Gastrocnemius medialis (tissue), 4 donors: ENCODE measurements around the gene ZNF280D. TPM values are rescaled to one million over a fixed set of nuclear protein-coding genes. Genes with fewer than 3 reads are reported as not detected.

Experiments used
- ATAC-seq, 2 donors: fragments of 150-250 bp; one replicate each; pipeline ENCODE4 v1.9.1; 2016
- DNase-seq, 2 donors: peaks; one replicate each; pipeline ENCODE4 v3.0.0-alpha.2; 2019
- H3K27ac ChIP-seq, 4 donors: fragments of 200-600 bp; sonication (generic); 1 replicate in 1 of 4; 2 replicates in 3 of 4; pipeline ENCODE4 v1.5.1; 2016 to 2018; ENCODE audit warnings: mild to moderate bottlenecking in 2 of 4, moderate library complexity in 1 of 4
- H3K27me3 ChIP-seq, 3 donors: fragments of 200-600 bp; sonication (generic) in 2 of 3; 1 replicate in 1 of 3; 2 replicates in 2 of 3; pipeline versions ENCODE4 v1.5.1 to v1.6.0; 2016 to 2019; ENCODE audit warnings: mild to moderate bottlenecking in 1 of 3, moderate library complexity in 1 of 3
- H3K36me3 ChIP-seq, 2 donors: fragments of 200-600 bp; sonication (generic) in 1 of 2; one replicate each; pipeline ENCODE4 v1.5.1; 2017 to 2018
- H3K4me1 ChIP-seq, 2 donors: fragments of 200-600 bp; sonication (generic) in 1 of 2; one replicate each; pipeline ENCODE4 v1.5.1; 2016 to 2017; ENCODE audit warnings: mild to moderate bottlenecking in 2 of 2
- H3K4me3 ChIP-seq, 4 donors: fragments of 200-600 bp; sonication (generic) in 3 of 4; 1 replicate in 1 of 4; 2 replicates in 3 of 4; pipeline ENCODE4 v1.5.1; 2016 to 2019; ENCODE audit warnings: mild to moderate bottlenecking in 2 of 4
- H3K9me3 ChIP-seq, 3 donors: fragments of 200-600 bp; sonication (generic) in 2 of 3; 1 replicate in 1 of 3; 2 replicates in 2 of 3; pipeline ENCODE4 v1.5.1; 2016 to 2019
- POLR2A ChIP-seq, 2 donors: fragments of 450-650 bp; IDR thresholded peaks; one replicate each; pipeline ENCODE4 v1.6.1; 2017; ENCODE audit warnings: antibody characterized with exemption in 2 of 2, mild to moderate bottlenecking in 2 of 2, moderate library complexity in 2 of 2
- in situ Hi-C, 4 donors: fragments of 200-750 bp; cut with MboI; loops; one replicate each; pipeline versions ENCODE4 v1.15.0 to v1.8.0; 2017; ENCODE audit warnings: low sequenced_read_pairs in 4 of 4
- intact Hi-C: fragments of 100-400 bp; cut with DNase I; formaldehyde crosslinking; loops from one replicate; pipeline ENCODE4 v1.15.1; 2023; ENCODE audit warnings: low total_unique reads
- total RNA-seq, 4 donors: library from RNA; depleted of rRNA; stranded (reverse); fragments of >200 nt; gene quantifications; one replicate each; pipeline versions ENCODE4 v1.1.0 to v1.2.3, GENCODE V29; 2016
- TF ChIP-seq, protein P1 (sequence below), 5 experiments: fragments of 450-650 bp in 3 of 5; fragments of 200-600 bp in 2 of 5; sonication (generic) in 2 of 5; IDR thresholded peaks in 4 of 5; conservative IDR thresholded peaks in 1 of 5; 1 replicate in 4 of 5; 2 replicates in 1 of 5; pipeline ENCODE4 v1.5.1; 2016 to 2019; ENCODE audit warnings: antibody characterized with exemption in 5 of 5, mild to moderate bottlenecking in 3 of 5, moderate library complexity in 3 of 5

The ZNF280D gene
- total RNA-seq, 4 donors from 2014 or later, result 19.9 to 45.5 (median 23.4) TPM

DNA sequence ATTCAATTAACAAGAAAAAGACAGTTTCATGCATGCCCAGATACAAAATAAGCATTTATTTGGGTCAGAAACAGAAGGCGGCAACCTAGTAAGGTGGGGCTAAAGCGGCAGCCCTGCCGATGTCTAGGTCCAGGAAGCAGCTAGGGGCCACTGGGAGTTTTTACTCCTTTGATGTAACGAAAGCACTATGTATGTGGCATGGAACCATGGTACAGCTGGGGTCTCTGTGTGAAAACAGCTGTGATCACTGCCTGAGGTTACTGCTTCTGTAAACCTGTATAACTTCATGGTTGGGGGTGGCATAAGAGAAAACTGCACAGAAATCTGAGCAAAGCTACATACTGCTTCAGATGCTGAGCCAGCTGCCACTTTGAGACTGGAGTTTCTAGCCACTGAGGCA, 119.5 kb downstream of the ZNF280D start:
- in situ Hi-C loops (no loop called here), intact Hi-C loops (no loop called here)
- no peaks in the 10 kb centered on the region for H3K9me3 ChIP-seq

DNA sequence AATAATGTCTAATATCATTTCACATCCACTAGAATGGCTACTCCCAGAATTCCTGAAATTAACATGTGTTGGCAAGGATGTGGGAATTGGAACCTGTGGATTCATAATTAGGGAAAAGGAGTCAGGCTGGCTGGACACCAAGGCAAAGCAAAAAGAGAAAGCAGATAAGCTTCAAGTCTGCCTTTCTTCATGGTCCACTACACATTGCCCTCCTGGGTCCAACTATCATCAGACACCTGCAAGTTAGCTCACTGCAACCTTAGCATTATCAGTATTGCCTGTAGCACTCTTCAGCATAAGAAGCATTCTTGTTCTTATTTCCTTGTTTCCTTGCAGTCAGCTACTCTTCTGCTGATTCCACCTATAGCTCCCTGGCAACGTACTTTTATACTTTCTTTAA, 124.3 kb downstream of the ZNF280D start:
- in situ Hi-C loops, result no loop called here
- Histone ChIP-seq H3K27ac (no peak overlapping the region), H3K9me3 (no peaks in the 10 kb centered on the region), H3K4me3 (no peak overlapping the region), H3K36me3 (no peaks in the 10 kb centered on the region), H3K27me3 (no peaks in the 10 kb centered on the region), H3K4me1 (no peaks in the 10 kb centered on the region)
- ATAC-seq, result no peak
- no peak for DNase-seq
- no peak for TF ChIP-seq POLR2A (IDR thresholded peaks at IDR 0.05)
- TF ChIP-seq, protein P1, sequence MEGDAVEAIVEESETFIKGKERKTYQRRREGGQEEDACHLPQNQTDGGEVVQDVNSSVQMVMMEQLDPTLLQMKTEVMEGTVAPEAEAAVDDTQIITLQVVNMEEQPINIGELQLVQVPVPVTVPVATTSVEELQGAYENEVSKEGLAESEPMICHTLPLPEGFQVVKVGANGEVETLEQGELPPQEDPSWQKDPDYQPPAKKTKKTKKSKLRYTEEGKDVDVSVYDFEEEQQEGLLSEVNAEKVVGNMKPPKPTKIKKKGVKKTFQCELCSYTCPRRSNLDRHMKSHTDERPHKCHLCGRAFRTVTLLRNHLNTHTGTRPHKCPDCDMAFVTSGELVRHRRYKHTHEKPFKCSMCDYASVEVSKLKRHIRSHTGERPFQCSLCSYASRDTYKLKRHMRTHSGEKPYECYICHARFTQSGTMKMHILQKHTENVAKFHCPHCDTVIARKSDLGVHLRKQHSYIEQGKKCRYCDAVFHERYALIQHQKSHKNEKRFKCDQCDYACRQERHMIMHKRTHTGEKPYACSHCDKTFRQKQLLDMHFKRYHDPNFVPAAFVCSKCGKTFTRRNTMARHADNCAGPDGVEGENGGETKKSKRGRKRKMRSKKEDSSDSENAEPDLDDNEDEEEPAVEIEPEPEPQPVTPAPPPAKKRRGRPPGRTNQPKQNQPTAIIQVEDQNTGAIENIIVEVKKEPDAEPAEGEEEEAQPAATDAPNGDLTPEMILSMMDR (IDR thresholded peaks at IDR 0.05 in 4 of 5, conservative IDR thresholded peaks at IDR 0.05 in 1 of 5), result no peak
- intact Hi-C loops, result no loop called here

More for the DNA sequence above, 119.5 kb downstream of the ZNF280D start:
- H3K27ac ChIP-seq, result no peak overlapping the region
- TF ChIP-seq, protein P1 (IDR thresholded peaks at IDR 0.05 in 4 of 5, conservative IDR thresholded peaks at IDR 0.05 in 1 of 5), result no peak
- no peak for TF ChIP-seq POLR2A (IDR thresholded peaks at IDR 0.05)
- H3K4me3 ChIP-seq, result no peak overlapping the region
- no peak for ATAC-seq
- no peak for DNase-seq
- no peaks in the 10 kb centered on the region for H3K27me3 ChIP-seq
- no peaks in the 10 kb centered on the region for H3K36me3 ChIP-seq
- no peaks in the 10 kb centered on the region for H3K4me1 ChIP-seq

DNA sequence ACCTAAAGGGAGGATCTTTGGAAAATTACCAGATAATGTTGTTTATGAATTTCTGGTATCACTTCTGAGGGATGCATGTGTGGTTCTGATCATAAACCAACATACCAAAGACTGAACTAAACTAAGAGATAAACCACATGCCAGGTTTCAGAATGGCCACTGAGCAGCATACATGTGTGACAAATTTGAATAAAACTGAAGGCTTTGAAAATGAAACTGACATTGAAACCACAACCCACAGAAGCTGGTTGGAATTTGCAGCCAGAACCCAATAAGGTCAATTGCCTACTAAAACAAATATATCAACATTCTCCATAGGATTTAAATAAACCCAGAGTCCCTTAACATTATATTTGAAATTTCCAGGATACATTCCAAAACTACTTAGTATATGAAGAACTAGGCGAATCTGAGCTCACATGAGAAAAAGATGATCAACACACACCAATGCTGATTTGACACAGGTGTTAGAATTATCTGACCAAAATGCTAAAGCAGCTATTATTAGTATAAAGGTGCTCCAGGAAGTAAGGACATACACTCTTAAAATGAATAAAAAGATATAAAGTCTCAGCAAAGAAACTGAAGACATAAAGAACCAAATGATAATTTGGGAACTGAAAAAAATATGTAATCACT, 125.0 kb downstream of the ZNF280D start:
- H3K4me3 ChIP-seq, result no peak overlapping the region
- no peak overlapping the region for H3K27ac ChIP-seq
- H3K9me3 ChIP-seq, result no peaks in the 10 kb centered on the region
- in situ Hi-C loops, result no loop called here
- no peak for TF ChIP-seq POLR2A (IDR thresholded peaks at IDR 0.05)
- TF ChIP-seq, protein P1 (IDR thresholded peaks at IDR 0.05 in 4 of 5, conservative IDR thresholded peaks at IDR 0.05 in 1 of 5), result no peak
- H3K27me3 ChIP-seq, result no peaks in the 10 kb centered on the region
- intact Hi-C loops, result no loop called here
- H3K36me3 ChIP-seq, result no peaks in the 10 kb centered on the region
- H3K4me1 ChIP-seq, result no peaks in the 10 kb centered on the region
- DNase-seq, result no peak
- no peak for ATAC-seq

DNA sequence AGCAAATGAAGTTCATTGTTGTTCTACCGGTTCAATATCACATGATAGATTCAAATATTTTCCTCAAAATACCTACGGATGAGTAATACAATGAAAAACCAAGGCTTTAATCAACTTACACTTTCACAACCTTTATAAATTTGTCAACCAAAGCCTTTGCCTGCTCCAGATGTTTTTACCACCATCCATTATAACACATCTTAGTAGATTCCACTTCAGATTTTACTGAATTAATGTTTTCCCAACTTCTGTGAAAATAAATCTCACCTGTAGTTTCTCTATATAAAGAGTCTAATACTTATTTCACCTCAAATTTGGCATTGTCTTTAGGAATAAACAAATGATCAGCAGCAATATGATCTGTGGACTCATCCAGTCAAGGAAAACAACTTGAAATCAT, 131.1 kb downstream of the ZNF280D start:
- no peak for TF ChIP-seq POLR2A (IDR thresholded peaks at IDR 0.05)
- TF ChIP-seq, protein P1 (IDR thresholded peaks at IDR 0.05 in 4 of 5, conservative IDR thresholded peaks at IDR 0.05 in 1 of 5), result no peak
- H3K27me3 ChIP-seq, result no peaks in the 10 kb centered on the region
- intact Hi-C loops (no loop called here), in situ Hi-C loops (no loop called here)
- no peak for DNase-seq
- H3K9me3 ChIP-seq, result no peaks in the 10 kb centered on the region
- H3K27ac ChIP-seq, result no peak overlapping the region
- H3K4me1 ChIP-seq, result no peaks in the 10 kb centered on the region
- no peaks in the 10 kb centered on the region for H3K36me3 ChIP-seq
- no peak overlapping the region for H3K4me3 ChIP-seq
- ATAC-seq, result no peak

DNA sequence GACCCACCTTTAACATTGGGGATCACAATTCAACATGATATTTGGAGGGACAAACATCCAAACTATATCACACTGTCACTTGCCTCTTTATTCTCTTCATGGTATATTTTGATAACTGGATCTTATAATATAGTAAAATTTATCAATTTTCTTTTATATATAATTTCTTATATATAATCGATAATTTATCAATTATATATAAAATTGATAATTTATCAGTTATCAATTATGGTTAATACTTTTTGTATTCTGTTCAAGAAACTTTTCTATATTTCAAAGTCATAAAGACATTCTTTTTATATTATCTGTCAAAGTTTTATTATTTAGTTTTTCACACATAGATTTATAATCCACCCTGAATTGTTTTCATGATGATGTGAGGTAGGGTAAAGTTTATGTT, 132.9 kb downstream of the ZNF280D start:
- in situ Hi-C loops (no loop called here), intact Hi-C loops (no loop called here)
- Histone ChIP-seq H3K36me3 (no peaks in the 10 kb centered on the region), H3K27ac (no peak overlapping the region), H3K9me3 (no peaks in the 10 kb centered on the region), H3K4me3 (no peak overlapping the region), H3K4me1 (no peaks in the 10 kb centered on the region), H3K27me3 (no peaks in the 10 kb centered on the region)
- TF ChIP-seq POLR2A (IDR thresholded peaks at IDR 0.05), result no peak
- TF ChIP-seq, protein P1 (IDR thresholded peaks at IDR 0.05 in 4 of 5, conservative IDR thresholded peaks at IDR 0.05 in 1 of 5), result no peak
- DNase-seq, result no peak
- ATAC-seq, result no peak
